OCI-LY7 (cell line): ENCODE results near the gene EIF4G2. TPM values are rescaled to one million over a fixed set of nuclear protein-coding genes. Genes with fewer than 3 reads are reported as not detected.

Experiments used
- BruUV-seq: library from RNA; stranded (reverse); fragments of 400-500 nt; replicated peaks from 2 replicates; lab custom pipeline; 2021; lab: Mats Ljungman, UMichigan
- CTCF ChIA-PET: fragments of 300-600 bp; sonication (Branson Sonifier 250); formaldehyde crosslinking; loops from one replicate; lab custom pipeline; 2022; ENCODE audit warnings: antibody characterized with exemption; ENCODE audit not compliant: unreplicated experiment; lab: Charles Lee
- POLR2A ChIA-PET: fragments of 300-600 bp; sonication (Branson Sonifier 250); formaldehyde crosslinking; loops from one replicate; lab custom pipeline; 2022; ENCODE audit warnings: antibody characterized with exemption; lab: Charles Lee
- DNase-seq: peaks from one replicate; pipeline ENCODE4 v3.0.0-alpha.2; 2015; ENCODE audit warnings: low spot score
- H2AFZ ChIP-seq: fragments of 200-600 bp; sonication (generic), shearing (Covaris generic); 2 replicates; pipeline ENCODE4 v1.6.1; 2014; ENCODE audit warnings: mild to moderate bottlenecking, antibody characterized with exemption, low read length, moderate library complexity
- H3K27ac ChIP-seq: fragments of 200-600 bp; sonication (generic); 2 replicates; pipeline ENCODE4 v1.5.1; 2014; ENCODE audit warnings: mixed run types, low read depth, mild to moderate bottlenecking, moderate library complexity, low read length, inconsistent platforms; ENCODE audit not compliant: poor library complexity, severe bottlenecking
- H3K36me3 ChIP-seq: fragments of 200-600 bp; sonication (generic); 2 replicates; pipeline ENCODE4 v1.6.1; 2014; ENCODE audit warnings: mild to moderate bottlenecking, antibody characterized with exemption, low read length, moderate library complexity, mixed read lengths; ENCODE audit not compliant: insufficient read depth
- H3K4me1 ChIP-seq: fragments of 200-600 bp; sonication (generic); 2 replicates; pipeline ENCODE4 v1.5.1; 2014; ENCODE audit warnings: mild to moderate bottlenecking, low read length; ENCODE audit not compliant: insufficient read depth, poor library complexity, severe bottlenecking
- H3K4me2 ChIP-seq: fragments of 200-600 bp; sonication (generic); 2 replicates; pipeline ENCODE4 v1.6.1; 2014; ENCODE audit warnings: mild to moderate bottlenecking, low read length
- H3K4me3 ChIP-seq: fragments of 200-600 bp; sonication (generic); 2 replicates; pipeline ENCODE4 v1.5.1; 2014; ENCODE audit warnings: mild to moderate bottlenecking, low read depth, low read length; ENCODE audit not compliant: poor library complexity, severe bottlenecking
- H3K79me2 ChIP-seq: fragments of 200-600 bp; sonication (generic); 2 replicates; pipeline ENCODE4 v1.6.1; 2016; ENCODE audit warnings: low read depth, mild to moderate bottlenecking, low read length, moderate library complexity, mixed read lengths; ENCODE audit not compliant: insufficient read depth
- H3K9me2 ChIP-seq: fragments of 200-600 bp; sonication (generic); 2 replicates; pipeline ENCODE4 v1.6.1; 2016; ENCODE audit warnings: mild to moderate bottlenecking, low read length, mixed read lengths; ENCODE audit not compliant: insufficient read depth
- H3K9me3 ChIP-seq: fragments of 200-600 bp; sonication (generic); 2 replicates; pipeline ENCODE4 v1.6.1; 2014; ENCODE audit warnings: mild to moderate bottlenecking, mixed run types, low read length, mixed read lengths
- H4K20me1 ChIP-seq: fragments of 200-600 bp; sonication (generic); 2 replicates; pipeline ENCODE4 v1.6.1; 2014; ENCODE audit warnings: mild to moderate bottlenecking, antibody characterized with exemption, low read length, moderate library complexity, mixed read lengths; ENCODE audit not compliant: insufficient read depth
- CTCF ChIP-seq: fragments of 200-600 bp; sonication (generic); conservative IDR thresholded peaks from 2 replicates; pipeline ENCODE4 v1.5.1; 2014; ENCODE audit warnings: mild to moderate bottlenecking, antibody characterized with exemption, low read length, moderate library complexity, mixed read lengths
- EZH2phosphoT487 ChIP-seq: fragments of 200-600 bp; sonication (generic); IDR thresholded peaks from 2 replicates; pipeline ENCODE4 v1.6.1; 2018; ENCODE audit warnings: low read depth, borderline replicate concordance, mild to moderate bottlenecking, mixed run types, antibody characterized with exemption, low read length, moderate library complexity, mixed read lengths
- intact Hi-C: fragments of 100-400 bp; cut with micrococcal nuclease; formaldehyde crosslinking; loops from one replicate; pipeline ENCODE4 v1.10.0; 2022; ENCODE audit not compliant: unreplicated experiment
- total RNA-seq, 2 experiments: library from RNA; depleted of rRNA in 1 of 2; stranded (reverse); fragments of >200 nt in 1 of 2; shearing (Covaris generic) in 1 of 2; gene quantifications; 2 replicates each; pipeline ENCODE4 v1.2.3, GENCODE V29; 2014 to 2022

EIF4G2 gene
- total RNA-seq, 2 experiments from 2014 or later, result 317 to 502 TPM

GRCh38 chr11:10750838-10751580 is 57.7 kb downstream of the EIF4G2 start, which contains the start of gene CTR9:
Gene CTR9 (plus strand): TSS chr11:10751246. CDS start chr11:10751413, 167 bp downstream.
- H3K27ac ChIP-seq, result peak within 1 kb of the TSS; percentile 72
- H3K4me1 ChIP-seq, result peaks cover 13% of the 10 kb centered on the region
- peak; percentile 93 for DNase-seq
- H4K20me1 ChIP-seq, result no peaks in the 10 kb centered on the region
- intact Hi-C loops, result loop anchor here (5.0 kb wide), 1 partner anchor 294 kb away; the partner anchor contains the start of gene AMPD3
- TF ChIP-seq EZH2phosphoT487, result no peak
- peak; percentile 42; the same call in 1 of the 2 replicates for TF ChIP-seq CTCF
- peak within 1 kb of the TSS; percentile 94 for H3K4me2 ChIP-seq
- peaks cover 33% of the 10 kb centered on the region for H3K36me3 ChIP-seq
- H3K79me2 ChIP-seq, result peaks cover 18% of the 10 kb centered on the region
- no peaks in the 10 kb centered on the region for H3K9me2 ChIP-seq
- H3K9me3 ChIP-seq, result no peaks in the 10 kb centered on the region
- BruUV-seq, result TSS peak; percentile 94
- H3K4me3 ChIP-seq, result peak within 1 kb of the TSS; percentile 95
- peak within 1 kb of the TSS; percentile 88 for H2AFZ ChIP-seq
- POLR2A ChIA-PET, result interaction anchor here (0.5 to 1.5 kb wide), 6 partner anchors 13 to 604 kb away, joined by 3 to 9 read pairs (median 3); no protein-coding TSS in a partner anchor
- CTCF ChIA-PET, result no interaction called here

- H3K9me2 ChIP-seq, result no peaks in the 10 kb centered on the region
- H3K4me2 ChIP-seq, result no peak overlapping the region
- H3K4me1 ChIP-seq, result peaks cover 13% of the 10 kb centered on the region
- intact Hi-C loops, result no loop called here
- H4K20me1 ChIP-seq, result no peaks in the 10 kb centered on the region
- no peaks in the 10 kb centered on the region for H3K9me3 ChIP-seq
- H3K4me3 ChIP-seq, result no peak overlapping the region
- BruUV-seq, result no TSS peak
- ChIA-PET POLR2A (interaction anchor here (0.7 kb wide), 1 partner anchor 61 kb away, joined by 3 read pairs; no protein-coding TSS in a partner anchor), CTCF (no interaction called here)
- TF ChIP-seq CTCF, result no peak
- TF ChIP-seq EZH2phosphoT487, result no peak
- H3K36me3 ChIP-seq, result peaks cover 17% of the 10 kb centered on the region
- no peak overlapping the region for H2AFZ ChIP-seq
- H3K79me2 ChIP-seq, result peaks cover 18% of the 10 kb centered on the region
- no peak for DNase-seq
- no peak overlapping the region for H3K27ac ChIP-seq
Measured at GRCh38 chr11:10749476-10749875, 59.2 kb downstream of the EIF4G2 start.

GRCh38 chr11:10747733-10748132 is 61.0 kb downstream of the EIF4G2 start:
- no peak for DNase-seq
- intact Hi-C loops, result no loop called here
- no peaks in the 10 kb centered on the region for H4K20me1 ChIP-seq
- no peak overlapping the region for H3K4me3 ChIP-seq
- TF ChIP-seq CTCF (no peak), EZH2phosphoT487 (no peak)
- no peak overlapping the region for H3K4me2 ChIP-seq
- H3K36me3 ChIP-seq, result 0 out of 2 replicates have a peak, but pooled peaks cover 2% of the 10 kb centered on the region
- BruUV-seq, result no TSS peak
- H3K79me2 ChIP-seq, result peaks cover 15% of the 10 kb centered on the region
- H2AFZ ChIP-seq, result no peak overlapping the region
- no peak overlapping the region for H3K27ac ChIP-seq
- POLR2A ChIA-PET, result no interaction called here
- H3K9me3 ChIP-seq, result no peaks in the 10 kb centered on the region
- H3K9me2 ChIP-seq, result no peaks in the 10 kb centered on the region
- CTCF ChIA-PET, result no interaction called here
- H3K4me1 ChIP-seq, result peaks cover 12% of the 10 kb centered on the region
